IPS-NIHi11 (cell line): ENCODE measurements around the gene MYADML2.
"Not testable (repeated sequence)": the region's sequence is repeated elsewhere in the genome, so short reads cannot be mapped to it uniquely, and the experiment has no call there.

Source experiments
- DNase-seq: peaks from one replicate; pipeline ENCODE4 v3.0.0; 2012; ENCODE audit warnings: mixed read lengths, low spot score

Gene MYADML2

GRCh38 chr17:81947189-81947588 lies at the start of gene MYADML2:
TSS of gene MYADML2 (minus strand) at chr17:81947233. CDS start at chr17:81941741, 5,492 bp downstream.
- DNase-seq: no peak

- peak; percentile 3 for DNase-seq
Observed at GRCh38 chr17:81996232-81996756, 49.3 kb upstream of the MYADML2 start.

- peak; percentile 65 for DNase-seq
Observed at GRCh38 chr17:81995463-81996231, 48.6 kb upstream of the MYADML2 start.

GRCh38 chr17:81994593-81995462 lies 47.8 kb upstream of the MYADML2 start:
- no peak for DNase-seq

GRCh38 chr17:81993729-81994592 lies 46.9 kb upstream of the MYADML2 start:
- DNase-seq: peak; percentile 42

- DNase-seq: peak; percentile 64
Observed at GRCh38 chr17:81992306-81993102, 45.5 kb upstream of the MYADML2 start.

- DNase-seq: peak; percentile 84
Observed at GRCh38 chr17:81991684-81992305, 44.8 kb upstream of the MYADML2 start.

- DNase-seq: no peak
Observed at GRCh38 chr17:81990836-81991683, 44.0 kb upstream of the MYADML2 start.

- DNase-seq: no peak
Observed at GRCh38 chr17:81987161-81987770, 40.2 kb upstream of the MYADML2 start.

- no peak for DNase-seq
Observed at GRCh38 chr17:81986606-81987005, 39.6 kb upstream of the MYADML2 start.

- DNase-seq: no peak
Observed at GRCh38 chr17:81984773-81985410, 37.9 kb upstream of the MYADML2 start.

GRCh38 chr17:81983639-81984373 lies 36.8 kb upstream of the MYADML2 start:
- no peak for DNase-seq

- DNase-seq: no peak
Observed at GRCh38 chr17:81983011-81983638, 36.1 kb upstream of the MYADML2 start.

- DNase-seq: not testable (repeated sequence)
Observed at GRCh38 chr17:81981511-81981910, 34.5 kb upstream of the MYADML2 start.

GRCh38 chr17:81980707-81981343 lies 33.8 kb upstream of the MYADML2 start:
- no peak for DNase-seq

GRCh38 chr17:81980122-81980521 lies 33.1 kb upstream of the MYADML2 start:
- DNase-seq: no peak
